Cardiac fibroblast (primary cell): ENCODE results near the gene ASTN2.

Experiments
- DNase-seq, 2 donors: peaks; one replicate each; pipeline versions ENCODE4 v3.0.0 to v3.0.0-alpha.2; 2010; ENCODE audit warnings: low read depth in 2 of 2
- H3K4me3 ChIP-seq, 2 donors: replicated peaks in 1 of 2; 1 replicate in 1 of 2; 2 replicates in 1 of 2; pipeline ENCODE4 v1.5.1; 2011; ENCODE audit warnings: low read depth in 2 of 2, low read length in 2 of 2, mild to moderate bottlenecking in 2 of 2, moderate library complexity in 1 of 2
- CTCF ChIP-seq: IDR thresholded peaks from one replicate; pipeline ENCODE4 v1.5.1; 2011; ENCODE audit warnings: low read depth, mild to moderate bottlenecking, low read length, inconsistent platforms

ASTN2 gene

GRCh38 chr9:116789081-116789480, 625.8 kb downstream of the ASTN2 start:
- DNase-seq: no peak
- H3K4me3 ChIP-seq: no peak overlapping the region
- TF ChIP-seq CTCF: no peak

- DNase-seq: no peak
These were observed 628.1 kb downstream of the ASTN2 start for GRCh38 chr9:116786737-116787136.

GRCh38 chr9:116777116-116777515, 637.7 kb downstream of the ASTN2 start:
- TF ChIP-seq CTCF: no peak
- no peak for DNase-seq
- no peak overlapping the region for H3K4me3 ChIP-seq

More at GRCh38 chr9:116786737-116787136, 628.1 kb downstream of the ASTN2 start:
- no peak overlapping the region for H3K4me3 ChIP-seq
- no peak for TF ChIP-seq CTCF

GRCh38 chr9:116774421-116775180, 640.3 kb downstream of the ASTN2 start:
- H3K4me3 ChIP-seq: no peak overlapping the region
- no peak for TF ChIP-seq CTCF
- no peak for DNase-seq

- no peak for DNase-seq
- no peak overlapping the region for H3K4me3 ChIP-seq
- no peak for TF ChIP-seq CTCF
These were observed 647.6 kb downstream of the ASTN2 start for GRCh38 chr9:116767219-116767618.

- no peak for DNase-seq
- no peak overlapping the region for H3K4me3 ChIP-seq
- TF ChIP-seq CTCF: no peak
These were observed 649.8 kb downstream of the ASTN2 start for GRCh38 chr9:116765011-116765410.

GRCh38 chr9:116763770-116764169, 651.1 kb downstream of the ASTN2 start:
- no peak for TF ChIP-seq CTCF
- no peak for DNase-seq
- no peak overlapping the region for H3K4me3 ChIP-seq
